Hepatocyte (in vitro differentiated cells): ENCODE data around the gene HERC4.

Experiments used
- CTCF ChIP-seq: fragments of 200-600 bp; sonication (generic); IDR thresholded peaks from 2 replicates; pipeline ENCODE4 v1.5.1; 2016; ENCODE audit warnings: antibody characterized with exemption, mild to moderate bottlenecking; ENCODE audit not compliant: poor library complexity
- EZH2 ChIP-seq: fragments of 200-600 bp; sonication (generic); IDR thresholded peaks from 2 replicates; pipeline ENCODE4 v1.6.1; 2016; ENCODE audit warnings: antibody characterized with exemption, mild to moderate bottlenecking, borderline replicate concordance

- TF ChIP-seq CTCF (no peak), EZH2 (no peak)
Observed at GRCh38 chr10:68001539-68001938, 73.5 kb downstream of the HERC4 start.
